Measurements from ENCODE around the gene MYPOP.

The MYPOP gene

GRCh38 chr19:45862564-45863334 lies 39.7 kb downstream of the MYPOP start, which contains the start of gene SYMPK:
Gene SYMPK (minus strand): TSS chr19:45863147. CDS start chr19:45854495, 8,652 bp downstream.
- peak; percentile 91 for DNase-seq

DNA sequence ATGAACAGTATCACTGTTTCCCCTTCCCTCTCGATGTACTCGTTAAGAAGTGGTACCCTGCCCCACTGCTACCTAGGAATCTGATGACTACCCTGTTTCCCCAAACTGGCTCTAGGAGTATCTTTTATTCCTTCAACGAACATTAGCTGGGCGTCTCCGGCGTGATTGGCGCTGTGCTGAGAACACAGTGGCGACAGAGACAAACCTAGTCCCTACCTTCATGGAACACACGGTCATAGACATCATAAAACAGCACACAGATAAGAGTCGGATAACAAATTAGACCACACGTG lies 40.2 kb downstream of the MYPOP start:
- DNase-seq: no peak

GRCh38 chr19:45860359-45861259 lies 41.8 kb downstream of the MYPOP start:
- no peak for DNase-seq

- DNase-seq: no peak
Measured at GRCh38 chr19:45854167-45854778, 48.1 kb downstream of the MYPOP start.

DNA sequence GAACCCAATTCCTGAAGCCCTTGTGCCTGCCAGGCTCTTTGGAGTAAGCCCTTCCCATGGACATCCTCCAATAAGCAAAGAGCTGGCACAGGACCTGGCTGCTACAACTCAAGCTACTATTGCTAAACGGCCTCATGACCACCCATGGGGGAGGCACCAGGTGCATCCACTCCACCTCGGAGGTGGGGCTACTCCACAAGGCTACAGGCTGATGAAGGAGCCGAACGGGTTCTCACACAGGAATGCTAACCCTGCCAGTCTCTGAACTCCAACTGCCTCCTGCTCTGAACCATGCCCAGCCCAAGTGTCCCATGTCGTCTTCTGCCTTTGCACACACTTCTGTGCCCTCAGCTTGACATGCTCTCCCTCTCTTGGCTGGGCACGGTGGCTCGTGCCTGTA lies 49.4 kb downstream of the MYPOP start:
- DNase-seq: no peak

DNA sequence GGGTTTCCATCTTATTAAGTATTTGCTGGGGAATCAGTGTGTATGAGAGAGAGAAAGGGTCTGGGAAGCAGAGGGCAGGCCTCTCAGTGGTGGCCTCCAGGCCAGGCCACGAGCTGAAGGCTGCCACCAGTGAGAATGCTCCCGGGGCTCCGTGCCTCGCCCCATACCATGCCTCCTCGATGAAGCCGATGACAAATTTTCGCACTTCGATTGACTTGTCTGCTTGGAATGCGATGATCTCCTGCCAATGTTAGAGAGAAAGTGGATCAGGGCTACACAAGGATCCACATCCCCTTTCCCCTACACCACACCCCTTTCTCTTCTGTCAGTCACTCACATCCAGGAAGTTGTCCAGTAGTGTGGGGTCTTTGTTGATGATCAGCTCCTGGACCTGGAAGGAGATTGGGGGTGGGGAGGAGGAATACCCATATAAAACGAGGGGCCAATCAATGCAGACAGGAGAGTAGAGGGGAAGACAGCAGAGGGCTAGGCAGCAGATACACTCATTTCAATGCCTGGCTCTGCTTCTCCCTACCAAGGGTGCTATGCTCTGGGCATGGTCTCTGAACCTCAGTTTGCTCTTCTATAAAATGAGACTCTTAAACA lies 50.2 kb downstream of the MYPOP start:
- no peak for DNase-seq

DNA sequence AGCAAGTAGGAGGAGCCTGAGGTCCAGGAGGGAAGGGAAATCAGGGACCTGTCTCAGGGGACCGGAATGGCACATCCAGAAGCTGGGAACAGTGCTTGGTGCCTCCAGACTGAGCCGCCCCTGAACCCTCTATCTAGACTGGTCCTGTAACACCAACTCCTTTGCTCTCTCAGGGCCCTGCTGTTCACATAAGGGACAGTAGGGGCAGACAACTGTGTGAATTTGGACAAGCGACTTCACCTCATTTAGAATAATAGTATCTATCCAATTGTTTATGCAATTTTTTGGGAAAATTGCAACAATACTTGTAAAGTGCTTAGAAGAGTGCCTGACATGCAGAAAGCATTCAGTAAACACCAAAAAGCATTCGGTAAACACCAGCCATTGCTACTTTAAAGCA lies 53.5 kb downstream of the MYPOP start:
- no peak for DNase-seq

- DNase-seq: no peak
Measured at GRCh38 chr19:45847663-45848062, 54.8 kb downstream of the MYPOP start.

- no peak for DNase-seq
Measured at GRCh38 chr19:45842198-45842597, 60.2 kb downstream of the MYPOP start.
